NOMO-1 (cell line): Measurements from ENCODE around the gene ASGR1.

Experiments used
- DNase-seq, 2 experiments: peaks; one replicate each; lab custom pipeline; 2025; ENCODE audit not compliant: unreplicated experiment in 2 of 2; lab: John Stamatoyannopoulos, UW

ASGR1 gene, protein sequence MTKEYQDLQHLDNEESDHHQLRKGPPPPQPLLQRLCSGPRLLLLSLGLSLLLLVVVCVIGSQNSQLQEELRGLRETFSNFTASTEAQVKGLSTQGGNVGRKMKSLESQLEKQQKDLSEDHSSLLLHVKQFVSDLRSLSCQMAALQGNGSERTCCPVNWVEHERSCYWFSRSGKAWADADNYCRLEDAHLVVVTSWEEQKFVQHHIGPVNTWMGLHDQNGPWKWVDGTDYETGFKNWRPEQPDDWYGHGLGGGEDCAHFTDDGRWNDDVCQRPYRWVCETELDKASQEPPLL

GRCh38 chr17:7179317-7180254 lies at the start of gene ASGR1:
Gene ASGR1 (minus strand): TSS chr17:7179370. CDS start chr17:7178563, 807 bp downstream.
- no peak for DNase-seq

DNA sequence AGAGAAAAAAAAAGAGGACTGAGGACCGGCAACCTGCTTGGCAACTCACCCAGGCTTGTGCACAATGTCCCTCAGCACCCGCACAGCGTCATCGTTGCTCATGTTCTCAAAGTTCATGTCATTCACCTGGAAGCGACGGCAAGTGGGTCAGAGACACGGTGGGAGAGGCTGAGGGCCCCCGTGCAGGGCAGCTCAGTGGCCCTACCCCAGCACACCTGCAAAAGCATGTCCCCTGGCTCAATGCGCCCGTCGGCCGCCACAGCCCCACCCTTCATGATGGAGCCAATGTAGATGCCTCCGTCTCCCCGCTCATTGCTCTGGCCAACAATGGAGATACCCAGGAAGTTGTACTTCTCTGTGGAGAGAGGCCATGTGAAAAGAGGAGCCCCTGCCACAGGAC lies 49.8 kb upstream of the ASGR1 start:
- no peak for DNase-seq

DNA sequence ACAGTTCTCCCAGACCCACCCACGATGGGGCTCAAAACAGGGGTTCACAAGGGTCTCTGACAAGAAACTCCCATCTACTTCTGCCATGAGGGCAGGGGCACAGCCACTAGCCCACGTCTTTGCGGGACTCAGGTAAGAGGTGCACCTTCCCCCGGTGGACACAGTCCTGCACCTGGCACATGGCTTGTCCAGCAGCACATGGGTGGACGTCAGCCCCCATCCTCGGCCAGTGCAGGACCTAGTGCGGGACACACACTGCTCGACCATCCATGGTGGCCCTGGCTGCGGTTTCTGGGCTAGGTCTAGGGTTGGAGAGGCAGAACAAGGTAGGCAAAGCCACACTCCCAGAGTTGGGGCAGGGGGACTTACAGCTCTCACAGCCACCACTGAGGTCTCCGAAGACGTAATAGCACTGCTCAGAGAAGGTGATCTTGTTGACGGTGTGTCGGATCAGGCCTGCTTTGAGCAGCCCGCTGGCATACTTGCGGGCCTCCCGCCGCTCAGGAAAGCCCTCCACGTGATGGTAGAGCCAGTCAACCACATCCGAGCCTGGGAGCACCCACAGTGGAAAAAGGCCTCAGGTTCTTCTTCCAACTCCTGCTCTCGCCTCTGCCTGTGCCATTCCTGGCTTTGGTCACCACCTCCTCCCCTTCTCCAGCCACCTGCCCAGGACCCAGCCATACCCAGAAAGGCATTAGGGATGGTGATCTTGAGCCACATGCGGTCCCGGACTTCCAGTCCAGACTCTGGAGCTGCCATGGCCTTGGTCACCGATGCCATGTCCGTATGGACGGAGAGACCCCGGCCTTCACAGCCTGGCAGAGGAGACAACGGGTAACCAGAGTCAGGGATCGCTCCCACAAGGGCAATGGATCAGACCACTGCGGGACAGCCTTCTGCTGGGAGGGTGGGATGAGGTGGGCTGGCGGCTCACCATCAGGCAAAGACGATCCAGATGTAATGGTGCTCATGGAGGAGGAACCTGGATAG lies 47.8 kb upstream of the ASGR1 start:
- no peak for DNase-seq

GRCh38 chr17:7225711-7226331 lies 46.7 kb upstream of the ASGR1 start:
- DNase-seq: no peak

DNA sequence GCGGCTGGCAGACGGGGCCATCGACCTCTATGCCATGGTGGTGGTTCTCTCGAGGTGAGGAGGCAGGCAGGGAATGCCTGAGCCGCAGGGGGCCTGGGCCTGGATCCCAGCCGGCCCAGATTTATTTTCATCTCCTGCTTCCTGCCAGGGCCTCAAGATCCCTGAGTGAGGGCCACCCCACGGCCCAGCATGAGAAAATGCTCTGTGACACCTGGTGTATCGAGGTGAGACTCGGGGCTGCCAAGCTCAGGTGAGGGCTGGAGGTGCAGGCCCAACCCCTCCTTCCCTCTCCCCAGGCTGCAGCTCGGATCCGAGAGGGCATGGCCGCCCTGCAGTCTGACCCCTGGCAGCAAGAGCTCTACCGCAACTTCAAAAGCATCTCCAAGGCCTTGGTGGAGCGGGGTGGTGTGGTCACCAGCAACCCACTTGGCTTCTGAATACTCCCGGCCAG lies 45.5 kb upstream of the ASGR1 start:
- no peak for DNase-seq

GRCh38 chr17:7224110-7224509 lies 44.9 kb upstream of the ASGR1 start:
- DNase-seq: no peak

- DNase-seq: no peak
Measured at GRCh38 chr17:7223375-7223774, 44.2 kb upstream of the ASGR1 start.

DNA sequence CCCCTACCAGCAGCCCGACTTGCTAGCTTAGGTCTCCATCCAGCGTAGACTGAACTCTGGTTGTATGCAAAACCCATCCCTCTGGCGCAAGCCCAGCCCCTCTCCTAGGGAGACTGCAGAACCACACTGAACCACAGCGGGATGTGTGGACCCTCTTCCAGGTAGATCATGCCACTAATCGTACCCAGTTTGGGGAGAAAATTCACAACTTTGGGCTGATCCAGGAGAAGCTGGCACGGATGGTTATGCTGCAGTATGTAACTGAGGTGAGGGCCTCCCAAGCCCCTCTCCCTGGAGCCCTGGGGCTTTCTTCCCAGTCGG lies 43.8 kb upstream of the ASGR1 start:
- DNase-seq: no peak

DNA sequence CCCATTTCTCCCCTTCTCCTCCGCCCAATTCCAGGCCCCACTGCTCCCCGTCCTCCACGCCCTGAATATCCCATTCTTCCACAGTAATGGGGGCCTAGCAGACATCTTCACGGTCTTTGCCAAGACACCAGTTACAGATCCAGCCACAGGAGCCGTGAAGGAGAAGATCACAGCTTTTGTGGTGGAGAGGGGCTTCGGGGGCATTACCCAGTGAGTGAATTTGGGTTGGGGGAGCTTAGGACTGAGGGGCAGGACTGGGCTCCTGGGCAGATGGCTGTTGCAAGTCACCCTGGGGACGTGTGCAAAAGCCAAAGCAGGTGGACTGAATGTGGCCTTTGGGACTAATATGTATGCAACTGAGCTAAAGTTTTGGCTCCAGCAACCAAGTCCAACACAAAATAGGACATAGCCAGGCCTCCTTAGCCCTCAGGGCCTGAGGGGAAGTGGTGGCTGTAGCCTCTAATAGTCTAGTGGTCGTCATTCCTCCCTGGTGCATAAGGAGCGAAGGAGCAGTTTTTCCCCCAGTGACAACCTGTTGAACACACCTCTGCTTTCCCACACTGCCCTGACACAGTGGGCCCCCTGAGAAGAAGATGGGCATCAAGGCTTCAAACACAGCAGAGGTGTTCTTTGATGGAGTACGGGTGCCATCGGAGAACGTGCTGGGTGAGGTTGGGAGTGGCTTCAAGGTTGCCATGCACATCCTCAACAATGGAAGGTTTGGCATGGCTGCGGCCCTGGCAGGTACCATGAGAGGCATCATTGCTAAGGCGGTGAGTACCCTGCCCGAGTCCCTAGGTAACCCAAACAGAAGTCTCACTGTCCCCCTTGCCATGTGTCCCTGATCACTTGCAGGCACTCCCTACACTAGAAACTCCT lies 43.2 kb upstream of the ASGR1 start:
- no peak for DNase-seq

GRCh38 chr17:7221278-7222092 lies 42.3 kb upstream of the ASGR1 start:
- DNase-seq: no peak

DNA sequence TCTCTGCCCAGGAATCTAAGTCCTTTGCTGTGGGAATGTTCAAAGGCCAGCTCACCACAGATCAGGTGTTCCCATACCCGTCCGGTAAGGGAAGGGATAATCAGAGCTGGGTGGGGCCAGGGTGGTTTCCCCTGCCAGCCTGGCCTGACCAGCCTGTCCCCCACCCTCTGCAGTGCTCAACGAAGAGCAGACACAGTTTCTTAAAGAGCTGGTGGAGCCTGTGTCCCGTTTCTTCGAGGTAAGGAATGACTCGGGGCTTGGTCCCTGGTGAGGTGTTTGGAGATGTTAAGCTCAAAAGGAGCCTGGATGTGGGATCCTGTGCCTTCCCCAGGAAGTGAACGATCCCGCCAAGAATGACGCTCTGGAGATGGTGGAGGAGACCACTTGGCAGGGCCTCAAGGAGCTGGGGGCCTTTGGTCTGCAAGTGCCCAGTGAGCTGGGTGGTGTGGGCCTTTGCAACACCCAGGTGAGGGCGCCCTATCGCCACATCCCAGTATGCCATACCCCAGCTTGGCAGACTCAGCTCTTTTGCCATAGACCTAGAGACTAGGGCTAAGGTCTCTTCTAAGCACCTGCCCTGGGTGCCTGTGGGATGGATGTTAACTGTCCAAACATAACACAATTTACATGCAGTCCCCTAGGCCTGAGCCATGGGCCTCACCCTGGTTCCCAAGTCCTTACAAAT lies 41.6 kb upstream of the ASGR1 start:
- peak; percentile 53 to 71 for DNase-seq

DNA sequence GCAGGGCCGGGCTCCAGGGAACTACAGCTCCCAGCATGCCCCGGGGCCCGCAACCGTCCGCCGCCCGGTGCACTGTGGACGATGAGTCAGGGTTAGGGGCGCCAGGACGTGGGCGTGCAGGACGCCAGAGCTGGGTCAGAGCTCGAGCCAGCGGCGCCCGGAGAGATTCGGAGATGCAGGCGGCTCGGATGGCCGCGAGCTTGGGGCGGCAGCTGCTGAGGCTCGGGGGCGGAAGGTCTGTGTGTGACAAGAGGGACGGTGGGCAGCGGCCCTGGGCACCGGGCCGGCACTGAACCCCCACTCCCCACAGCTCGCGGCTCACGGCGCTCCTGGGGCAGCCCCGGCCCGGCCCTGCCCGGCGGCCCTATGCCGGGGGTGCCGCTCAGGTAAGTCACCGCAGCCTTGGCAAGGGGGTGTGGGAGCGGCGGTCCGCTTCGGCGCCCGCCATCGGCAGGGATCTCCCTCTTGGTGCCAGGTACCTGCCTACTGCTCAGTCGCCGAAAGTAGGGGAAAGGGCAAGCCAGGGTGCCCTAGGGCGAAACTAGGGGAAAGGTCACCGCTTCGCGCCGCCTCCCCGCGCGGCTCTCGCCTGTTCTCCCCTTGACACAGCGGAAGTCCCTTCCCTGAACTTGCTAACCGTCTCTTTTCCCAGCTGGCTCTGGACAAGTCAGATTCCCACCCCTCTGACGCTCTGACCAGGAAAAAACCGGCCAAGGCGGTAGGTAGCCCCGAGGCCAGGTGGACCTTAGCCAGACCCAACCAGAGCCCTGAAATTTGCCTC lies 40.8 kb upstream of the ASGR1 start, which contains the start of the genes ACADVL and DLG4:
ACADVL (plus strand) TSS at position 127 of the 781 bp plus-strand sequence; CDS start at position 174, 47 bp downstream.
DLG4 (minus strand) TSS at position 25 of the 781 bp plus-strand sequence.
- DNase-seq: peak; percentile 72 to 79

- DNase-seq: no peak
Measured at GRCh38 chr17:7219229-7219811, 40.1 kb upstream of the ASGR1 start.

GRCh38 chr17:7218758-7219157 lies 39.6 kb upstream of the ASGR1 start:
- no peak for DNase-seq

- no peak for DNase-seq
Measured at GRCh38 chr17:7218166-7218565, 39.0 kb upstream of the ASGR1 start.

DNA sequence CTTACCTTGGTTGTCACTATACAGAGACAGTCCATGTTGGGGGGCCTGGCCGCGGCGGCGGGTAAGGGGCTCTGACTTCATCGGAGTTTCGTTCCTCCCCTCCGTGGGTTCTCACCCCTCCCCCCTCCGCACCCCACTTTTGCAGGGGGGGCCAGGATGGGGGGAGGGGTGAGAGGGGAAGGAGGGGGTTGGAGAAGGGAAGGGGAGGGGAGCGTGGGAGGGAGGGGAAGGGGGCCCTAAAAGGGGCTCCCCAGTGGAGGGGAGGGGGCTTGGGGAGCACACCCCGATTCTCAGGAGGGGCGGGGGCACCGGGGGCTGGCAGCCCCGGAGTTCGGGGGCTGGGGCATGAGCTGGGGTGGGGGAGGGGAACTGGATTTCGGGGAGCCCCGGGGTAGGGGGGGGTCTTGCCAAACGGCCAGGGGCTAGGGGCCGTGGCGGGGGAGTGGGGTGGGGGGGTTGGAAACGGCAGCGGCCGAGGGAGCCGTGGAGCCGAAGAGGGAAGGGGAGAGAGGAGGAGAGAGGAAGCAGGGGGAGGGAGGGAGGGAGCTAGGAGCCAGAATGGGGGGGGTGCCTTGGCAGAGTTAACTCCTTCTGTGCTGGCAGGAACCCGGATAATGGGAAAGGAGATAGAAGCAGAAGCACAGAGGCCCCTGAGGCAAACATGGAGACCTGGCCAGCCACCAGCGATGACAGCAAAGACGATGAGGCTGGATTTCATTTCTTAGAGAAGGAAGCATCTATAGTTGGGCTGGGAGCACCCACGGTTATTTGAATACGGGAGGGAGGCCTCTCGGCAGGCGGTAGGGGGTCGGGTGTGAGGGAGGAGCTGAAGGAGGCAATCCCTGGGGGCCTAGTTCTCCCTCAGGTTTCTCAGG lies 38.2 kb upstream of the ASGR1 start:
- DNase-seq: peak; percentile 56
